Endothelial cell (in vitro differentiated cells): Measurements from ENCODE around the gene NEURL3. TPM values are rescaled to one million over a fixed set of nuclear protein-coding genes. Genes with fewer than 3 reads are reported as not detected.

ENCODE experiments used
- DNase-seq: peaks from one replicate; pipeline ENCODE4 v3.0.0; 2021; ENCODE audit warnings: low spot score
- H3K27ac Mint-ChIP-seq: one replicate; pipeline ENCODE4 v1.8.0; 2021; ENCODE audit warnings: mixed read lengths, inconsistent platforms; ENCODE audit not compliant: unreplicated experiment
- H3K27me3 Mint-ChIP-seq: one replicate; pipeline ENCODE4 v1.8.0; 2021; ENCODE audit warnings: mild to moderate bottlenecking, moderate library complexity, mixed read lengths, inconsistent platforms; ENCODE audit not compliant: unreplicated experiment
- H3K36me3 Mint-ChIP-seq: one replicate; pipeline ENCODE4 v1.8.0; 2021; ENCODE audit warnings: mild to moderate bottlenecking, low read depth, mixed read lengths, inconsistent platforms; ENCODE audit not compliant: unreplicated experiment
- H3K4me1 Mint-ChIP-seq: one replicate; pipeline ENCODE4 v1.8.0; 2021; ENCODE audit warnings: mild to moderate bottlenecking, mixed read lengths, inconsistent platforms; ENCODE audit not compliant: unreplicated experiment
- H3K4me3 Mint-ChIP-seq: one replicate; pipeline ENCODE4 v1.8.0; 2021; ENCODE audit warnings: mild to moderate bottlenecking, mixed read lengths, inconsistent platforms; ENCODE audit not compliant: unreplicated experiment
- H3K9me3 Mint-ChIP-seq: one replicate; pipeline ENCODE4 v1.8.0; 2021; ENCODE audit warnings: mixed read lengths, inconsistent platforms; ENCODE audit not compliant: unreplicated experiment
- CTCF ChIP-seq: fragments of 200-600 bp; sonication (generic); IDR thresholded peaks from one replicate; pipeline ENCODE4 v1.5.0; 2021; ENCODE audit warnings: antibody characterized with exemption; ENCODE audit not compliant: unreplicated experiment
- total RNA-seq: library from RNA; stranded (reverse); fragmentation: NEBNext Ultra II Directional; extraction: Animal tissue kit (Norgen Biotek cat#: 25700); gene quantifications from one replicate; pipeline ENCODE4 v1.2.1, GENCODE V29; 2021; ENCODE audit not compliant: unreplicated experiment

The NEURL3 gene
- total RNA-seq, 1 donor from 2014 or later = not detected

- Mint-ChIP-seq H3K4me1 (no peaks in the 10 kb centered on the region), H3K36me3 (no peaks in the 10 kb centered on the region), H3K27me3 (no peaks in the 10 kb centered on the region), H3K9me3 (no peaks in the 10 kb centered on the region), H3K27ac (no peak overlapping the region), H3K4me3 (no peak overlapping the region)
- no peak for TF ChIP-seq CTCF
- no peak for DNase-seq
Observed at GRCh38 chr2:96520231-96520630, 15.1 kb upstream of the NEURL3 start.

GRCh38 chr2:96517079-96517478 lies 11.9 kb upstream of the NEURL3 start:
- H3K9me3 Mint-ChIP-seq = no peaks in the 10 kb centered on the region
- H3K27ac Mint-ChIP-seq = no peak overlapping the region
- H3K27me3 Mint-ChIP-seq = peaks cover 4% of the 10 kb centered on the region
- DNase-seq = no peak
- H3K36me3 Mint-ChIP-seq = no peaks in the 10 kb centered on the region
- TF ChIP-seq CTCF = no peak
- H3K4me3 Mint-ChIP-seq = no peak overlapping the region
- no peaks in the 10 kb centered on the region for H3K4me1 Mint-ChIP-seq

GRCh38 chr2:96514521-96514920 lies 9.4 kb upstream of the NEURL3 start:
- no peaks in the 10 kb centered on the region for H3K4me1 Mint-ChIP-seq
- H3K9me3 Mint-ChIP-seq = no peaks in the 10 kb centered on the region
- no peak overlapping the region for H3K4me3 Mint-ChIP-seq
- H3K36me3 Mint-ChIP-seq = peaks cover 3% of the 10 kb centered on the region
- no peak for DNase-seq
- no peak overlapping the region for H3K27ac Mint-ChIP-seq
- no peak for TF ChIP-seq CTCF
- H3K27me3 Mint-ChIP-seq = peaks cover 13% of the 10 kb centered on the region

GRCh38 chr2:96512341-96512740 lies 7.2 kb upstream of the NEURL3 start:
- Mint-ChIP-seq H3K27me3 (peaks cover 17% of the 10 kb centered on the region), H3K9me3 (no peaks in the 10 kb centered on the region), H3K27ac (no peak overlapping the region), H3K4me1 (peaks cover 4% of the 10 kb centered on the region), H3K36me3 (peaks cover 3% of the 10 kb centered on the region), H3K4me3 (no peak overlapping the region)
- no peak for DNase-seq
- no peak for TF ChIP-seq CTCF

GRCh38 chr2:96511851-96512250 lies 6.7 kb upstream of the NEURL3 start:
- Mint-ChIP-seq H3K9me3 (no peaks in the 10 kb centered on the region), H3K4me3 (no peak overlapping the region), H3K36me3 (peaks cover 3% of the 10 kb centered on the region), H3K4me1 (peaks cover 4% of the 10 kb centered on the region), H3K27me3 (peaks cover 17% of the 10 kb centered on the region), H3K27ac (no peak overlapping the region)
- no peak for DNase-seq
- TF ChIP-seq CTCF = no peak
